Jurkat, Clone E6-1 (cell line): Measurements from ENCODE around the gene AHCYL1.

Experiments
- DNase-seq: peaks from one replicate; pipeline ENCODE4 v3.0.0-alpha.2; 2011; ENCODE audit warnings: low read depth, low spot score
- H3K4me3 ChIP-seq: 2 replicates; pipeline ENCODE4 v1.5.1; 2011; ENCODE audit warnings: mild to moderate bottlenecking, low read length, control low read depth, moderate library complexity

The AHCYL1 gene

DNA sequence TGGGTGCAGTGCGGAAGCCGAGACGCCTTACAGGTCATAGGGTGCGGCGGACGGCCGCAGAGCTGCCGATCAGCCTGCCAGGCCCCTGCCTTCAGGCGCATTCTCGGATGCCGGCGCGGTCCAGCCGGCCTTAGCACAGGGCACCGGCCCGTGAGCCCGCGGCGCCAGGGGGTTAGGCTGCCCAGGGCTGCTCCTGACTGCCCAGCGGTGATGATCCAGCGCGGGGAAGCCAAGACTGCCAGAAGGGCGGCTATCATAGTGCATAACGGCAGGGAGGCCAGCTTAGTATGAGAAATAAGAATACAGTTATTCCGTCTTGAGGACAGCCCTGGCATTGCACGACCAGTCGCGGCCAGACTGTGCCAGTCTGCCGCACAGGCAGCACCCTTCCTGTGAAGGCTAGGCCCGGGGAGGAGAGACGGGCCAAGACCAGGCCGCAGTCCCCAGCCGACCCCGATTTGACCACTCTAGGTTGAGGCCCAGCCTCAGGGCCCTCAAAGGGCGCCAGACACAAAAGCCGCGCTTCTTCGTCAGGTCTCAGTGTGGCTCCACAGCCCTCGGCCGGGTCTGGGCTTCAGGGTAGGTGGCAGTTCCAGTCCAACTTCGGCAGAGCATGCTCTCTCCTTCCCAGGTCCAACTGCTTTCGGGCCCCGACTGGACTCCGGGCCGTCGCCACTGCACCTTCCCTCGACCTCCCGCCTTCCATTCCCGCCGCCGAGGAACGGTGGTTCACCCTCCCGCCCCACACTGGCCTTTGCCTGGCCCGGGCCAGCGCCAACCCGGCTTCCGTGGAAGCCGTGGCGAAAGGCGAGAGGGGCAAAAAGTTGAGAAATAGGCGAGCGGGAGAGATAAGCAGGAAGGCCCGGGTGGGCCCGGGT lies 85.1 kb downstream of the AHCYL1 start:
- DNase-seq = no peak
- H3K4me3 ChIP-seq = no peak overlapping the region

- H3K4me3 ChIP-seq = no peak overlapping the region
- no peak for DNase-seq
Observed at GRCh38 chr1:110070282-110070669, 85.7 kb downstream of the AHCYL1 start.

DNA sequence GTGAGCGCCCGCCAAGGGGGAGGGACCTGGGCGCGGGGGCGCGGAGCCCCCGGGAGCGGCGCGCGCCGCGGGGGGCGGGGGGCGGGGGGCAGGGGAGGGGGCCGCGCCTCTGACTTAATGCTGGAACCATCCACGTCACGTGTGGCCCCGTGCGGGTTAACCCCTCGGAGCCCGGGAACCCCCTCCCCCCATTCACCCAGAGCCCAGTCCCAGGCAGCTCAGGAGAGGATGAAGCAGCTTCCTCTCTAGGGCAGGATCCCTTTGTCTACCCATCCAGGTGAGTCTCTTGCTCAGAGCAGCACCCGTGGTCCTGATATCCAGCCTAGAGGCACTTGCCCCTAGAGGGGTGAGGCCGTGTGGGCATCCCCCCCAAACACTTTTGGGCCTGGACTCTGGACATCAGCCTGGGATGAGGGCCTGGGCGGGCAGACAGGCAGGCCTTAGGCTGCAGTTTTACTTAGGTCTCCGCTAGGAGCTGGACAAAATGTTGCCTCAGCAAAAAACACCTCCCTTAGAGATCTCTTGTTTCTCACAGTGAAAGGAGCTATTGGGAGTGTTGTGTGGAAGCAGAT lies 86.2 kb downstream of the AHCYL1 start, which contains the start of gene ALX3:
ALX3 (minus strand) TSS at position 2 of the 572 bp plus-strand sequence. CDS start 60 bp downstream, outside the sequence.
- no peak for DNase-seq
- H3K4me3 ChIP-seq = no peak within 1 kb of the TSS
